ENCODE measurements around the gene POLR3E. TPM values are rescaled to one million over a fixed set of nuclear protein-coding genes. Genes with fewer than 3 reads are reported as not detected.

POLR3E gene
- total and polyA plus RNA-seq, 4 donors, result 16.0 to 42.9 (median 18.3) TPM

GRCh38 chr16:22324787-22325597 is 27.8 kb downstream of the POLR3E start:
- H3K27me3 ChIP-seq (ENCODE audit: control insufficient read depth in 4 of 4, insufficient read depth in 4 of 4, low read length in 3 of 4), result no peaks in the 10 kb centered on the region
- no peak for DNase-seq (ENCODE audit: low spot score)
- peaks cover 11 to 74% (median 27%) of the 10 kb centered on the region in 4 donors for H3K36me3 ChIP-seq (ENCODE audit: control insufficient read depth in 4 of 4, insufficient read depth in 3 of 4, low read depth in 1 of 4, low read length in 3 of 4)
- H3K4me3 ChIP-seq (ENCODE audit: low read depth in 1 of 3, low read length in 3 of 3), result no peak overlapping the region
- no peak overlapping the region for H3K27ac ChIP-seq (ENCODE audit: low read depth in 1 of 2, low read length in 2 of 2)
- TF ChIP-seq MAX (IDR thresholded peaks at IDR 0.05), result no peak
- TF ChIP-seq ZBTB33 (IDR thresholded peaks at IDR 0.05), result no peak
- no peak for TF ChIP-seq SP1 (IDR thresholded peaks at IDR 0.05)
- TF ChIP-seq RAD21 (IDR thresholded peaks at IDR 0.05), result no peak
- TF ChIP-seq HNF4G (IDR thresholded peaks at IDR 0.05), result no peak
- no peak for TF ChIP-seq CTCF (IDR thresholded peaks at IDR 0.05; ENCODE audit: low read depth, low read length, missing input control)
- TF ChIP-seq FOXA2 (IDR thresholded peaks at IDR 0.05), result no peak
- no peak for TF ChIP-seq JUND (IDR thresholded peaks at IDR 0.05)
- TF ChIP-seq REST (IDR thresholded peaks at IDR 0.05), result no peak
- TF ChIP-seq FOXA1 (IDR thresholded peaks at IDR 0.05), result no peak
- no peak for TF ChIP-seq HNF4A (conservative IDR thresholded peaks at IDR 0.05)
- TF ChIP-seq NR2F2 (IDR thresholded peaks at IDR 0.05), result no peak
- no peaks in the 10 kb centered on the region for H3K9me3 ChIP-seq (ENCODE audit: control insufficient read depth in 4 of 4, low read length in 3 of 4)
- no peaks in the 10 kb centered on the region for H3K4me1 ChIP-seq (ENCODE audit: control insufficient read depth in 4 of 4, insufficient read depth in 4 of 4, low read length in 3 of 4)
- no peak overlapping the region for H3K9ac ChIP-seq (ENCODE audit: low read depth in 1 of 2, low read length in 2 of 2)
- 96% methylated on average over 19 of the region's 19 CpGs for WGBS

GRCh38 chr16:22325598-22326368 is 28.6 kb downstream of the POLR3E start:
- no peaks in the 10 kb centered on the region for H3K4me1 ChIP-seq (ENCODE audit: control insufficient read depth in 4 of 4, insufficient read depth in 4 of 4, low read length in 3 of 4)
- peaks cover 13 to 68% (median 28%) of the 10 kb centered on the region in 4 donors for H3K36me3 ChIP-seq (ENCODE audit: control insufficient read depth in 4 of 4, insufficient read depth in 3 of 4, low read depth in 1 of 4, low read length in 3 of 4)
- no peak overlapping the region for H3K9ac ChIP-seq (ENCODE audit: low read depth in 1 of 2, low read length in 2 of 2)
- H3K9me3 ChIP-seq (ENCODE audit: control insufficient read depth in 4 of 4, low read length in 3 of 4), result no peaks in the 10 kb centered on the region
- no peak for DNase-seq (ENCODE audit: low spot score)
- H3K27me3 ChIP-seq (ENCODE audit: control insufficient read depth in 4 of 4, insufficient read depth in 4 of 4, low read length in 3 of 4), result no peaks in the 10 kb centered on the region
- H3K27ac ChIP-seq (ENCODE audit: low read depth in 1 of 2, low read length in 2 of 2), result no peak overlapping the region
- H3K4me3 ChIP-seq (ENCODE audit: low read depth in 1 of 3, low read length in 3 of 3), result no peak overlapping the region
- 97% methylated on average over 46 of the region's 46 CpGs for WGBS
- TF ChIP-seq CTCF (IDR thresholded peaks at IDR 0.05; ENCODE audit: low read depth, low read length, missing input control) (no peak), HNF4A (conservative IDR thresholded peaks at IDR 0.05) (no peak), REST (IDR thresholded peaks at IDR 0.05) (no peak), HNF4G (IDR thresholded peaks at IDR 0.05) (no peak), MAX (IDR thresholded peaks at IDR 0.05) (no peak), JUND (IDR thresholded peaks at IDR 0.05) (no peak), GABPA (IDR thresholded peaks at IDR 0.05 in 1 of 2, conservative IDR thresholded peaks at IDR 0.05 in 1 of 2) (no peak), ATF3 (IDR thresholded peaks at IDR 0.05) (no peak)
